LHCN-M2 (cell line): ENCODE measurements around the gene MEIS2. TPM values are rescaled to one million over a fixed set of nuclear protein-coding genes. Genes with fewer than 3 reads are reported as not detected.

Experiments
- DNase-seq: peaks from one replicate; pipeline ENCODE4 v3.0.0-alpha.2; 2012; ENCODE audit warnings: low read depth
- total RNA-seq: library from RNA; depleted of rRNA; stranded (reverse); fragments of >200 nt; gene quantifications from 2 replicates; pipeline ENCODE4 v1.2.3, GENCODE V29; 2014

Gene MEIS2
- total RNA-seq, 1 experiment from 2014 or later = 13.8 TPM

GRCh38 chr15:36965570-36966342 is 134.6 kb downstream of the MEIS2 start:
- DNase-seq = no peak

GRCh38 chr15:36964626-36965025 is 135.7 kb downstream of the MEIS2 start:
- no peak for DNase-seq

- peak; percentile 41 for DNase-seq
Observed at GRCh38 chr15:36961956-36962355, 138.4 kb downstream of the MEIS2 start.

GRCh38 chr15:36960947-36961227 is 139.5 kb downstream of the MEIS2 start:
- no peak for DNase-seq

GRCh38 chr15:36960179-36960946 is 140.0 kb downstream of the MEIS2 start:
- no peak for DNase-seq

GRCh38 chr15:36959746-36960145 is 140.6 kb downstream of the MEIS2 start:
- DNase-seq = no peak

GRCh38 chr15:36958606-36959005 is 141.7 kb downstream of the MEIS2 start:
- DNase-seq = peak; percentile 15

GRCh38 chr15:36954486-36954885 is 145.9 kb downstream of the MEIS2 start:
- peak; percentile 33 for DNase-seq

GRCh38 chr15:36953346-36953745 is 147.0 kb downstream of the MEIS2 start:
- no peak for DNase-seq

GRCh38 chr15:36951731-36952247 is 148.6 kb downstream of the MEIS2 start:
- DNase-seq = peak; percentile 86

- DNase-seq = no peak
Observed at GRCh38 chr15:36950371-36950770, 150.0 kb downstream of the MEIS2 start.

GRCh38 chr15:36948982-36949381 is 151.4 kb downstream of the MEIS2 start:
- no peak for DNase-seq

- no peak for DNase-seq
Observed at GRCh38 chr15:36947035-36947719, 153.2 kb downstream of the MEIS2 start.

- no peak for DNase-seq
Observed at GRCh38 chr15:36944442-36944841, 155.9 kb downstream of the MEIS2 start.

GRCh38 chr15:36943508-36944361 is 156.6 kb downstream of the MEIS2 start:
- no peak for DNase-seq

GRCh38 chr15:36942248-36942827 is 158.0 kb downstream of the MEIS2 start:
- no peak for DNase-seq

- no peak for DNase-seq
Observed at GRCh38 chr15:36941798-36942197, 158.6 kb downstream of the MEIS2 start.

GRCh38 chr15:36940636-36941260 is 159.6 kb downstream of the MEIS2 start:
- DNase-seq = no peak

- DNase-seq = no peak
Observed at GRCh38 chr15:36940219-36940618, 160.1 kb downstream of the MEIS2 start.

GRCh38 chr15:36938764-36939163 is 161.6 kb downstream of the MEIS2 start:
- DNase-seq = no peak

- no peak for DNase-seq
Observed at GRCh38 chr15:36938131-36938530, 162.2 kb downstream of the MEIS2 start.
